ENCODE measurements around the gene ALMS1. TPM values are rescaled to one million over a fixed set of nuclear protein-coding genes. Genes with fewer than 3 reads are reported as not detected.

Gene ALMS1
- total RNA-seq, 2 donors from 2014 or later = 52.4 to 56.1 TPM

GRCh38 chr2:73423913-73424312 is 38.3 kb downstream of the ALMS1 start:
- TF ChIP-seq CTCF (conservative IDR thresholded peaks at IDR 0.05) = no peak
- Histone ChIP-seq H3K27ac (ENCODE audit: low read depth, low read length) (no peak overlapping the region), H3K27me3 (ENCODE audit: control insufficient read depth, insufficient read depth, low read length, poor library complexity, severe bottlenecking) (no peaks in the 10 kb centered on the region), H3K36me3 (ENCODE audit: control insufficient read depth, insufficient read depth, low read length) (peaks cover 63% of the 10 kb centered on the region), H3K4me1 (ENCODE audit: control insufficient read depth, insufficient read depth, low read length) (no peaks in the 10 kb centered on the region), H3K9ac (ENCODE audit: extremely low read depth, low read length, poor library complexity, severe bottlenecking) (no peak overlapping the region), H3K9me3 (ENCODE audit: control insufficient read depth, low read length) (no peaks in the 10 kb centered on the region), H3K4me3 (ENCODE audit: low read length) (no peak overlapping the region)
- Mint-ChIP-seq H3K27me3 (ENCODE audit: insufficient read depth) (no peaks in the 10 kb centered on the region), H3K4me3 (no peak overlapping the region), H3K4me1 (peaks cover 5% of the 10 kb centered on the region), H3K9me3 (no peaks in the 10 kb centered on the region), H3K27ac (no peak overlapping the region), H3K36me3 (ENCODE audit: low read depth) (peaks cover 43% of the 10 kb centered on the region)
- 96 to 100% methylated on average over 3 of the region's 3 CpGs for WGBS, 2 experiments (ENCODE audit: insufficient coverage in 1 of 2, insufficient read length in 1 of 2)
- DNase-seq = no peak

- WGBS, 2 experiments (ENCODE audit: insufficient coverage in 1 of 2, insufficient read length in 1 of 2) = 93 to 100% methylated on average over 2 to 3 of the region's 3 CpGs
- no peak for TF ChIP-seq CTCF (conservative IDR thresholded peaks at IDR 0.05)
- Histone ChIP-seq H3K36me3 (ENCODE audit: control insufficient read depth, insufficient read depth, low read length) (peaks cover 56% of the 10 kb centered on the region), H3K27ac (ENCODE audit: low read depth, low read length) (no peak overlapping the region), H3K9ac (ENCODE audit: extremely low read depth, low read length, poor library complexity, severe bottlenecking) (no peak overlapping the region), H3K9me3 (ENCODE audit: control insufficient read depth, low read length) (no peaks in the 10 kb centered on the region), H3K4me1 (ENCODE audit: control insufficient read depth, insufficient read depth, low read length) (no peaks in the 10 kb centered on the region), H3K4me3 (ENCODE audit: low read length) (no peak overlapping the region), H3K27me3 (ENCODE audit: control insufficient read depth, insufficient read depth, low read length, poor library complexity, severe bottlenecking) (no peaks in the 10 kb centered on the region)
- Mint-ChIP-seq H3K27me3 (ENCODE audit: insufficient read depth) (no peaks in the 10 kb centered on the region), H3K9me3 (no peaks in the 10 kb centered on the region), H3K4me3 (no peak overlapping the region), H3K36me3 (ENCODE audit: low read depth) (peaks cover 43% of the 10 kb centered on the region), H3K4me1 (no peaks in the 10 kb centered on the region), H3K27ac (no peak overlapping the region)
- no peak for DNase-seq
Measured at GRCh38 chr2:73426176-73426575, 40.5 kb downstream of the ALMS1 start.

GRCh38 chr2:73436019-73436418 is 50.4 kb downstream of the ALMS1 start:
- Histone ChIP-seq H3K9ac (ENCODE audit: extremely low read depth, low read length, poor library complexity, severe bottlenecking) (no peak overlapping the region), H3K27me3 (ENCODE audit: control insufficient read depth, insufficient read depth, low read length, poor library complexity, severe bottlenecking) (no peaks in the 10 kb centered on the region), H3K4me3 (ENCODE audit: low read length) (no peak overlapping the region), H3K4me1 (ENCODE audit: control insufficient read depth, insufficient read depth, low read length) (no peaks in the 10 kb centered on the region), H3K36me3 (ENCODE audit: control insufficient read depth, insufficient read depth, low read length) (peaks cover 73% of the 10 kb centered on the region), H3K9me3 (ENCODE audit: control insufficient read depth, low read length) (peaks cover 28% of the 10 kb centered on the region), H3K27ac (ENCODE audit: low read depth, low read length) (no peak overlapping the region)
- no peak overlapping the region for H3K4me3 Mint-ChIP-seq
- peaks cover 15% of the 10 kb centered on the region for H3K36me3 Mint-ChIP-seq (ENCODE audit: low read depth)
- peaks cover 2% of the 10 kb centered on the region for H3K9me3 Mint-ChIP-seq
- TF ChIP-seq CTCF (conservative IDR thresholded peaks at IDR 0.05) = no peak
- no peaks in the 10 kb centered on the region for H3K4me1 Mint-ChIP-seq
- no peaks in the 10 kb centered on the region for H3K27me3 Mint-ChIP-seq (ENCODE audit: insufficient read depth)
- DNase-seq = no peak
- 89% methylated on average over 1 of the region's 1 CpG; no CpG with 5 or more reads in 1 of the 2 experiments for WGBS, 2 experiments (ENCODE audit: insufficient coverage in 1 of 2, insufficient read length in 1 of 2)
- H3K27ac Mint-ChIP-seq = no peak overlapping the region
